Measurements from ENCODE around the gene QKI. TPM values are rescaled to one million over a fixed set of nuclear protein-coding genes. Genes with fewer than 3 reads are reported as not detected.

Gene QKI
- total and polyA plus RNA-seq, 2 donors (not counting 1 experiment from before 2014, with no cell fraction given): 129 to 224 TPM

GRCh38 chr6:163489584-163489983 is 75.1 kb downstream of the QKI start:
- Histone ChIP-seq H3K9me3 (ENCODE audit: control insufficient read depth, insufficient read depth, low read depth, low read length) (no peaks in the 10 kb centered on the region), H3K27ac (ENCODE audit: insufficient read depth, low read length) (no peak overlapping the region), H3K27me3 (ENCODE audit: control insufficient read depth, insufficient read depth, low read length) (no peaks in the 10 kb centered on the region), H2AFZ (ENCODE audit: low read length) (no peak overlapping the region), H3K79me2 (ENCODE audit: control insufficient read depth, insufficient read depth, low read length) (peaks cover 95% of the 10 kb centered on the region), H3K4me3 (replicated peaks in 1 of 4; ENCODE audit: control extremely low read depth in 1 of 4, insufficient read depth in 1 of 4, low read depth in 3 of 4, low read length in 4 of 4) (no peak overlapping the region), H3K9ac (ENCODE audit: insufficient read depth, low read length) (no peak overlapping the region), H3K4me2 (ENCODE audit: extremely low read depth, insufficient read depth, low read length) (no peak overlapping the region), H3K4me1 (ENCODE audit: control insufficient read depth, extremely low read depth, insufficient read depth, low read length) (peaks cover 6% of the 10 kb centered on the region), H3K36me3 (ENCODE audit: control insufficient read depth, insufficient read depth, low read length) (no peaks in the 10 kb centered on the region), H4K20me1 (ENCODE audit: control insufficient read depth, extremely low read depth, insufficient read depth, low read length) (no peaks in the 10 kb centered on the region)
- TF ChIP-seq CTCF (conservative IDR thresholded peaks at IDR 0.05 in 1 of 2, IDR thresholded peaks at IDR 0.05 in 1 of 2; ENCODE audit: low read depth in 1 of 2, low read length in 2 of 2) (no peak), EZH2 (IDR thresholded peaks at IDR 0.05; ENCODE audit: low read length, missing control alignments) (no peak)
- peak; percentile 21 to 64 for DNase-seq (ENCODE audit: low read depth in 2 of 2)

- Histone ChIP-seq H3K9me3 (ENCODE audit: control insufficient read depth, insufficient read depth, low read depth, low read length) (no peaks in the 10 kb centered on the region), H3K27ac (ENCODE audit: insufficient read depth, low read length) (no peak overlapping the region), H3K36me3 (ENCODE audit: control insufficient read depth, insufficient read depth, low read length) (no peaks in the 10 kb centered on the region), H3K9ac (ENCODE audit: insufficient read depth, low read length) (no peak overlapping the region), H3K4me2 (ENCODE audit: extremely low read depth, insufficient read depth, low read length) (no peak overlapping the region), H2AFZ (ENCODE audit: low read length) (no peak overlapping the region), H3K4me1 (ENCODE audit: control insufficient read depth, extremely low read depth, insufficient read depth, low read length) (peaks cover 4% of the 10 kb centered on the region), H4K20me1 (ENCODE audit: control insufficient read depth, extremely low read depth, insufficient read depth, low read length) (no peaks in the 10 kb centered on the region), H3K4me3 (replicated peaks in 1 of 4; ENCODE audit: control extremely low read depth in 1 of 4, insufficient read depth in 1 of 4, low read depth in 3 of 4, low read length in 4 of 4) (no peak overlapping the region), H3K79me2 (ENCODE audit: control insufficient read depth, insufficient read depth, low read length) (peaks cover 95% of the 10 kb centered on the region), H3K27me3 (ENCODE audit: control insufficient read depth, insufficient read depth, low read length) (no peaks in the 10 kb centered on the region)
- DNase-seq (ENCODE audit: low read depth in 2 of 2): peak; percentile 71 to 82
- TF ChIP-seq EZH2 (IDR thresholded peaks at IDR 0.05; ENCODE audit: low read length, missing control alignments): no peak
- TF ChIP-seq CTCF (conservative IDR thresholded peaks at IDR 0.05 in 1 of 2, IDR thresholded peaks at IDR 0.05 in 1 of 2; ENCODE audit: low read depth in 1 of 2, low read length in 2 of 2): no peak
These were observed 76.5 kb downstream of the QKI start for GRCh38 chr6:163490826-163491577.

GRCh38 chr6:163491737-163492300 is 77.3 kb downstream of the QKI start:
- Histone ChIP-seq H3K9me3 (ENCODE audit: control insufficient read depth, insufficient read depth, low read depth, low read length) (no peaks in the 10 kb centered on the region), H3K4me3 (replicated peaks in 1 of 4; ENCODE audit: control extremely low read depth in 1 of 4, insufficient read depth in 1 of 4, low read depth in 3 of 4, low read length in 4 of 4) (no peak overlapping the region), H3K4me2 (ENCODE audit: extremely low read depth, insufficient read depth, low read length) (no peak overlapping the region), H3K9ac (ENCODE audit: insufficient read depth, low read length) (no peak overlapping the region), H3K27ac (ENCODE audit: insufficient read depth, low read length) (no peak overlapping the region), H2AFZ (ENCODE audit: low read length) (no peak overlapping the region), H4K20me1 (ENCODE audit: control insufficient read depth, extremely low read depth, insufficient read depth, low read length) (no peaks in the 10 kb centered on the region), H3K36me3 (ENCODE audit: control insufficient read depth, insufficient read depth, low read length) (no peaks in the 10 kb centered on the region), H3K27me3 (ENCODE audit: control insufficient read depth, insufficient read depth, low read length) (no peaks in the 10 kb centered on the region), H3K79me2 (ENCODE audit: control insufficient read depth, insufficient read depth, low read length) (peaks cover 95% of the 10 kb centered on the region), H3K4me1 (ENCODE audit: control insufficient read depth, extremely low read depth, insufficient read depth, low read length) (peaks cover 4% of the 10 kb centered on the region)
- DNase-seq (ENCODE audit: low read depth in 2 of 2): no peak
- TF ChIP-seq CTCF (conservative IDR thresholded peaks at IDR 0.05 in 1 of 2, IDR thresholded peaks at IDR 0.05 in 1 of 2; ENCODE audit: low read depth in 1 of 2, low read length in 2 of 2): no peak
- no peak for TF ChIP-seq EZH2 (IDR thresholded peaks at IDR 0.05; ENCODE audit: low read length, missing control alignments)
